HG02642 (cell line): ENCODE data around the gene RGPD5.
"Not testable (repeated sequence)": the region's sequence is repeated elsewhere in the genome, so short reads cannot be mapped to it uniquely, and the experiment has no call there.

ENCODE experiments used
- ATAC-seq: cut with Tn5 transposase; IDR thresholded peaks from one replicate; pipeline ENCODE4 v1.9.1; 2021; ENCODE audit warnings: mild to moderate bottlenecking; ENCODE audit not compliant: unreplicated experiment, poor library complexity

RGPD5 gene

GRCh38 chr2:109794074-109794737 lies at the start of gene RGPD5:
RGPD5 (plus strand) TSS chr2:109794305; CDS start chr2:109794466, 161 bp downstream.
- peak; percentile 99 for ATAC-seq

GRCh38 chr2:109751572-109751971 lies 42.5 kb upstream of the RGPD5 start:
- ATAC-seq = not testable (repeated sequence)

DNA sequence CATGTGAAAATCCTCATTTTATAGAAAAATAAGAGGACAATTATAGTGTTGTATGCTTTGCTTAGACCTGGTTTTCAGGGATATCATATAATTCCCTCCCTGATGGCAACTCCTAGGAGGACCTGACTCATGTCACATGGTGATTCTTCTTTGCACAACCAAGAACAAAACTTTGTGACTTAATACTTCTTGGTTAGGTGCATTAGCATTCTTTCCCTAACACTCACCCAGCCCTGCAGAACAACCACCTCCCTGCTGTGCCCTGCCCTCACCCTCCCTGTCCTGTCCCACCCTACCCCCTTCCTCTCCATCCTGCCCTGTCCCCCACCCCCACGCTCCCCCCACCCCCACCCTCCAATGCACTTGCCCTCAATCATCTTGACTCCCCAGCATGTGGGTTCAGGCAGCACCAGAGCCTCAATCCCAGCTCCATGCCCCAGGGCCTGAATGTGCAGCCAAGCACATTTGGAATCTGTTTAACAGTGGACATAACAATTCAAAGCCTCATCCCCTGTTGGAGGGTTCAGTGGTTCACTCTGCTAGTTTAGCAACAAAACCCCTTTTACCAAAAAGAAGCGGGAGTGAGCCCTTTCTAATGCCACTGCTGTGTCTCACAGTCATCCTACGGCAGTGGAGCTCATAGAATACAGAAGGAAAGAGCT lies 36.8 kb upstream of the RGPD5 start:
- ATAC-seq = not testable (repeated sequence)

GRCh38 chr2:109760265-109761042 lies 33.7 kb upstream of the RGPD5 start:
- ATAC-seq = peak; percentile 46

DNA sequence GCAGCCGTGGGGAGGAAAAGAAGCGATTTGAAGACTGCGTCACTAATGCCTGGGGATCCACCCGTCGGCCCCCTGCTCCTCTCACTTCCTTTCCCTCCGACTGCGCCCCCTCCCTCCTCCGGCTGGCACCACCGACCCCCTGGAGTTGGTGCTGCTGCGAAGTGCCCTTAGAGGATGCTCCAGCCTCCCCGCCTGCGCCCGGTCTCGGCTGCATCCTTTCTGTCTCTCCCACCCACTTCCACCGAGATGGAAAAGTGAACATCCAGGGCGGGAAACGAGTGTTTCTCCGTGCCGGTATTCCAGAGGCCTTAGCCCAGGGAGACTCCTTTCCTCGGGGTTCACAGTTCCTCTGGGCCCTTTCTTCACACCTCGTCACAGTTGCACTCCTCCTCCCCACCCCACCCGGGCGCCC lies 33.1 kb upstream of the RGPD5 start:
- peak; percentile 42 for ATAC-seq

GRCh38 chr2:109761976-109762375 lies 32.1 kb upstream of the RGPD5 start:
- ATAC-seq = not testable (repeated sequence)

DNA sequence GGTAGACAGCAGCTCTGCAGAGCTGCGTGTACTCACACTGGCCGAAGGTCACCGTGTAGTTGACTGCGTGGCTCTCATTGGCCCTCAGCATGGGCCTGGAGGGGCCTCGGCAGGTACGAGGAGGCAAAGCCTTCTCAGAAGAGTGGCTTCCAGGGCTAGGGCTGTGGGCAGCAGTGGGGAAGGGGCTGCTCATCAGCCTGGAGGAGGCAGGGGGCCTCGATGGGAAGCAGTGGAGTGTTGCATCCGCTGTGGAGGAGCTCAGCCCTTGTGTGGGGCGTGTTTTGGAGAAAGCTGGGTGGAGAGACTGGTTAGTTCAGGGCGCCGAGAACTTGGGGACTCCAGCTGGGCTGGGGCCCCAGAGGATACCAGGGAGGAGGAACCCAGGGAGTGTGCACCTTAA lies 28.0 kb upstream of the RGPD5 start:
- not testable (repeated sequence) for ATAC-seq

DNA sequence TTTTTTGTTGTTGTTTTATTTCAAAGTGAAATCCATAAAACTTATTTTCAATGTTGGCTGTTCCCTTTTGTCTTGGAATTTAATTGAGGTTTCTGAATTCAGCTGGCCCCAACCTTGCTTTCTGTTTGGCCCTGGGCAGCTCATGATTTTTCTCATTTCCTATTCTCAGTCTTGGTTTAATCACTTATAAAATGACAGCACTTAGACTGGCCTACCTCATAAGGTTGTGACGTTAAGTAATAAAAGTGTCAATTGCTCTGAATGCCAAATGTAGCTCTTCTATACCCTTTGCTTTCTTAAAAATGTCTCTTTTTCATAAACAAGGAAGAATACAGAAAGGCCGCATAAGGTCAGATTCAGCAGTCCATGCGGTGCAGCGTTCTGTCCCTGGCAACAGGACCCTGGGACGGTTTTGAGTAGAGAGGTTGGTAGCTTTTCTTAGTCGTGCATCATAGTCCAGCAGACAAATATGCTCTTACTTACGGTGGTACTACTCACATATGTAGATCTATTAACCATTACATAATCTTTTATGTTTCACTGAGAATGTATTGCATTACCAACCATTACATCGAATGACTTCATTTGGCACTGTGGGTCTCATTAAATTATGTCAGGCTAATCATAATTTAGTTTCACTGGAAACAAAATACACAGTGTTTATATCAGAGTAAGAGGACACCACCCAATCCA lies 27.1 kb upstream of the RGPD5 start:
- not testable (repeated sequence) for ATAC-seq

GRCh38 chr2:109768934-109769333 lies 25.2 kb upstream of the RGPD5 start:
- not testable (repeated sequence) for ATAC-seq

DNA sequence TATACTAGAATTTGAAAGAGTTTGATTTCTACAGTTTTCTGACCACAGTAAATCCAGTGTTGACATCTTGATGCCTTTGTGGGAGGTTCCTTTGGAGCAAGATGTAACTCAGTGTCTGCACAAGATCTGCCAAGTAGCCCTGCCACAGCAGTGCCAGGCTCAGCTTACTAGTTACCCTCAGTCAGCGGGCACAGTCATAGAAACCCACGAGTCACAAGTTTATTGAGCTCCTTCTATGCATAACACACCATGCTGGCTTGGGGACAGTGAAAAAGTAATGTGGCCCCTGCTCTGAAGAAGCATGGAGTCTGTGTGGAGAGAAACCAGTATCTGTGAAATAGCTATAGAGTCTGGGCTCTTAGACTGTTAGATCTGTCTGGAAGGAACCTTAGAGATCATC lies 15.0 kb upstream of the RGPD5 start:
- ATAC-seq = not testable (repeated sequence)

- ATAC-seq = not testable (repeated sequence)
These were observed 12.8 kb upstream of the RGPD5 start for GRCh38 chr2:109781147-109781816.

DNA sequence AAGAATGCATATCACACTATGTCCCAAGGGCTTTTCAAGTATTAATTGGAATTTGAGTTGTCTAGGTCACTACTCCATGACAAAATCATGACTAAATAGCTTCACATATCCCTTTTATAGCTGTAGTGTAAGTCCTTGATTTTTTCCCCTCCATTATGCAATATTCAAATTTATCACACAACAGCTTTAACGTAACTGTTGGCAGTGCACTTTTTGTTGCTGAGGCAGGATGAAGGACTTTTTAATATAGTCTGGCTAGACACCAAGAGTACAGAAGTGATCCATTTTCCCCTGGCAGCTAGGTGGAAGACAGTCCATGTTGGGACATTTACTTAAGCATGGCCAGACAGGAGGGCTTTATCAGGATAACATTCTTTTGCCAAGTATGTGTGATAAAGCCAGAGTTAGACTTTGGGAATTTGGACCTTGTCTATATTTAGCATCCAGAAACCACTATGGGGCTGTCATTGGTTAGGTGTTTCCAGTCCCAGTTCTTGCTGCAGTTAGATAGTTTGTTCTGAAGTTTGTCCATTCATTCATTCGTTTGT lies 11.6 kb upstream of the RGPD5 start:
- ATAC-seq = not testable (repeated sequence)

GRCh38 chr2:109791530-109792279 lies 2.4 kb upstream of the RGPD5 start:
- not testable (repeated sequence) for ATAC-seq

GRCh38 chr2:109792659-109793058 lies 1.4 kb upstream of the RGPD5 start:
- not testable (repeated sequence) for ATAC-seq

DNA sequence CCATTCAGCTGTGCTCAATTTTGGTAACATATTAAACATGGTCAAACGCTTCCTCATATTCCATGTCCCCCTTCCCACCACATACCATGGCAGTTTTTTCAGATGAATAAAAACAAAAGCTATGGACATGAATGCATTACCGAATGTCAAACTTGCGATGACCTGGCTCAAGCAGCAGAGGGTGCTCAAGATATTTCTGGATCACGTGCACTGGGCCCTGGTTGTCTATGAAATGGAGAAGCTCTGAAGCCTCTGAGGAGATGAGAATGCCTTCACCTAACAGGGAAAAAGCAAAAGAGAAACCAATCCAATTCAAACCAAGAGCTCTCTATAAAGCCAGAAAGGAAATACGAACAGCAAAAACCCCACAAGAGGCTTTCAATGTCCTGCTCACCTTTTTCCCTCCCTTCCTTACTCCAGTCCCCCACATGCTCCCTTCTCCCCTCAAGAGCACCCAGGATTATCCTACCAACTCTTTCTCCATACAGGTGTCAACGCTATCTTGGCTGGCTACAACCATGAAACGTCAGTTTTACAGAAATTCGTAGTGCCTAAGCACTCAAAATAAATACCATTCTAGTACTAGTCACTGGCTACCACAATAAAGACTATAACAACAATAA lies 77.1 kb downstream of the RGPD5 start:
- ATAC-seq = peak; percentile 88

DNA sequence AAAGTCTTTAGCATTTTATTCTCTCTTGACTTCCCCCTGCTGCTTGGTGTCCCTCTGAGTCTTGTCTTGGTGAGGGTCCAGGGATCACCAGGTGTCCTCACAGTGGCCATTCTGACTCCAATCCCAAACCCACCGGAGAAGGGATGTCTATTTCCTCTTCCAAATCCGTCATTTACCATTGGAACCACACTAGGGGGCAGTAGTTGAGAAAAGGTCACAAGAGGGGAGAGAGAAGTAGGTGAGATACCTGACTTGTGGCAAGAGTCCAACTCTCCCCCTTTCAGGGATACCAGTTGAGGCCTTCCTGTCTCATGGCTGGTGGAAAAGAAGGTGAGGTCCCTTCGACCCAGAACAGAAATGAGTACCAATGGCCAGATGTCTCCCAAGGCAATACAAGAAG lies 82.5 kb downstream of the RGPD5 start:
- not testable (repeated sequence) for ATAC-seq

- ATAC-seq = not testable (repeated sequence)
These were observed 88.0 kb downstream of the RGPD5 start for GRCh38 chr2:109882112-109882511.

DNA sequence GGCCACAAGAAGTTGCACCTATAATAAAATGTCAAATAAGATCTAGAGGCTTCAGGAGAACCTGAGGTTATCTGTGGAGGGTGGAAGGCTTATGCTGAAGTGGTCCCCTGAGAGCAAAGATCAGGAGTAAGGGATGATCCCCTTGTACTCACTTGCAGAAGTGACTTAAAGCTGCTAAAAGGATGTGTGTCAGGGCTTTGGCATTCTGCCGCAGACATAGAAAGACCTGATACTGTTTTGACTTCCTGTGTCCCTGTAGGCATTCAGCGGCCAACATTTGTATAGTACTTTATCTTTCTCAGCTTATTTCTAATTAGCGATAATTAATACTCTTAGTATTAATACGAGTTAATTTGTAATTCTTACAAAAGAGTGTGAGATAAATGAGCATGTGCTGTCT lies 94.3 kb downstream of the RGPD5 start:
- ATAC-seq = not testable (repeated sequence)
